Gastrocnemius medialis (tissue), 4 donors: ENCODE data around the gene KCNJ9.

Experiments used
- CTCF ChIP-seq, 5 experiments: fragments of 450-650 bp in 3 of 5; fragments of 200-600 bp in 2 of 5; sonication (generic) in 2 of 5; IDR thresholded peaks in 4 of 5; conservative IDR thresholded peaks in 1 of 5; 1 replicate in 4 of 5; 2 replicates in 1 of 5; pipeline ENCODE4 v1.5.1; 2016 to 2019; ENCODE audit warnings: antibody characterized with exemption in 5 of 5, mild to moderate bottlenecking in 3 of 5, moderate library complexity in 3 of 5
- POLR2A ChIP-seq, 2 donors: fragments of 450-650 bp; IDR thresholded peaks; one replicate each; pipeline ENCODE4 v1.6.1; 2017; ENCODE audit warnings: antibody characterized with exemption in 2 of 2, mild to moderate bottlenecking in 2 of 2, moderate library complexity in 2 of 2

- TF ChIP-seq CTCF (IDR thresholded peaks at IDR 0.05 in 4 of 5, conservative IDR thresholded peaks at IDR 0.05 in 1 of 5) (no peak), POLR2A (IDR thresholded peaks at IDR 0.05) (peak; percentile 21 to 42)
These were observed 17.7 kb downstream of the KCNJ9 start for GRCh38 chr1:160098852-160099561.
